Activated T-cell treated with anti-CD3 and anti-CD28 coated beads for 48 hours (primary cell): ENCODE measurements around the gene CLOCK.

Experiments used
- DNase-seq: peaks from one replicate; pipeline ENCODE4 v3.0.0-alpha.2; 2020; ENCODE audit warnings: low read depth

CLOCK gene

DNA sequence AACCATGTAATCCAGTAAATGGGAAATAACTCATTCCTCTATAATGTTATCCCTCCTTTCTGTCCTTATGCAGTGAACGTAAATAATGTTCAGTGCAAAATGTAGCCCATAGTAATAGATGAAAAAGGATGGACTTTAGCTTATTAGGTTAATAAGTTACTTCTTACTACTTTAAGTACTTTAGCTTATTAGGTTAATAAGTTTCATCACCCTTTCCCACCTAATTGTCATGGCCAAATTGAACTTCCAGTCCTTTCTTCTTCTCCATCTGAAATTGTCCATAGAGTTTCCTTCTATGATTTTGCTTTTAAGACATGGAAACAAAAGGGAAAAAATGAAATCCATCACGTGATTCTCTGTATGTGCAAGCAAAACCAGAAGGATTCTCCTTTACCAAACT lies 166.1 kb downstream of the CLOCK start:
- no peak for DNase-seq

DNA sequence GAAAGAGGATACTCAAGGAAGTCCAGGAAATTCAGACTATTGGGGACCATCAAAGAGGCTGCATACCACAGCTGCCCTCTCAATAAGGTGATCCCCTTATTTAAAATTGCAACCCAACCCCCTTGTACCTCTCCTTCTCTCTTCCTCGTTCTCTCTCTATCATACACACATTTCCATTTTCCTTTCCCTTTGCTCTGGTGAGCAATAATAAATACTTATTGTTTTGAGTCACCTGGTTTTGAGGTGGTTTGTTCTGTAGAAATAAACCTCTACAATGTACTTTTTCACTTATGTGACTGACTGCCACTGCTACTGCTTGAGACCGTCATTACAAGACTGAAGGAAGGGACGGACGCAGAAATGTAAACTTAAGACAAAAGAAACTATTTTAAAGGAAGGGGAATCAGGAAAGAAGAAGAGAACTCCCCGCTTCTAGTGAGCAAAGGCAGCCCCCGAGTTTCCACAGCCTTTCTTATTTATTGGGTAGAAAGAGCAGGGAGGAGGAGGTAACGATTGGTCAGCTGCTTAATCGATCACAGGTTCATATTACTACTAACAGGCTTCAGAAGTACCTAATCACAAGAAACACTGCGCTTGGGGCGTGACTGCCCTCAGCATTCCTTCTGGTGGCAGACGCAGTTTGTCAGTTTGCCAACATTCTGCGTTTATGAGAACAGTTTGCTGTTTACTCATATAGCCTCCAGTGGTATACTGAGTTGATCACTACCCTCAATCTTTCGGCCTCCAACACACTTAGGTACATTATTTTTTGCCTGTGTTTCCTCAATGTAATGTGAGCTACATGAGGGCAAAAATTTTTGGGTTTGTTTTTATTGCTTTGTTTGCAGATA lies 167.9 kb downstream of the CLOCK start:
- DNase-seq = no peak
